GM10266 (cell line): Measurements from ENCODE around the gene FCN3.

Experiments
- DNase-seq: peaks from one replicate; pipeline ENCODE4 v3.0.0; 2012; ENCODE audit errors: extremely low spot score
- CTCF ChIP-seq: IDR thresholded peaks from 2 replicates; pipeline ENCODE4 v1.5.1; 2012; ENCODE audit warnings: mild to moderate bottlenecking, low read depth; ENCODE audit not compliant: control insufficient read depth, insufficient read depth; ENCODE audit errors: missing control alignments

FCN3 gene

DNA sequence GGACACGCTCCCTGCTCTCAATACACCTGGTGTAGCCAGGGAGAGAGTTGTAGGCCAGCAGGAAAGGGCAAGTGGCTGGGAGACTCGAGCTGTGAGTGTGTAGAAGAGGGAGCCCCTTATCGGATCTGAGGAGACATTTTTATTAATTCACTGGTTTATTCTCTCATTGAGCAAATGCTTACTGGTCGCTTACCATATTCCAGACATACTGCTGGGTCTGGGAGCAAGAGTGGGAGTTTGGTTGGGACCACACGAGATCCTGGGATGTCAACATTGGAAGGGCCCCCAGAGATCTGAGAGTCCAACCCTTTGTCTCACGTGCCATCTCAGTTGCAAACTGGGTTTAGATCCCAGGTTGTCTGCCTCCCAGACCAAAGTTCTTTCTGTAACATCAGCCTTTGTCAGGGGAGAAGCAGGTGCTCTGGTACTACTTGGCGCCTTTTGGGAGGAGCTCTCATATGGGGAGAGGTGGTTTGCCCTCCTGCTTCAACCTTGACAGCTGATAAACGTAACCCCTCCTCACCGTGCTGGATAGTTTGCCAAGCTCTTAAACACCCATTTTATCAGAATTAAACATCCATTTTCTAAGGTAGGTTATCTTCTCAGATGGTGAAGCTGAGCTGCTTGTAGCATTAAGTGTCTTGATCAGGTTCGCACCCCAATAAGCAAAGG, 51.9 kb downstream of the FCN3 start:
- TF ChIP-seq CTCF, result no peak
- DNase-seq, result no peak

DNA sequence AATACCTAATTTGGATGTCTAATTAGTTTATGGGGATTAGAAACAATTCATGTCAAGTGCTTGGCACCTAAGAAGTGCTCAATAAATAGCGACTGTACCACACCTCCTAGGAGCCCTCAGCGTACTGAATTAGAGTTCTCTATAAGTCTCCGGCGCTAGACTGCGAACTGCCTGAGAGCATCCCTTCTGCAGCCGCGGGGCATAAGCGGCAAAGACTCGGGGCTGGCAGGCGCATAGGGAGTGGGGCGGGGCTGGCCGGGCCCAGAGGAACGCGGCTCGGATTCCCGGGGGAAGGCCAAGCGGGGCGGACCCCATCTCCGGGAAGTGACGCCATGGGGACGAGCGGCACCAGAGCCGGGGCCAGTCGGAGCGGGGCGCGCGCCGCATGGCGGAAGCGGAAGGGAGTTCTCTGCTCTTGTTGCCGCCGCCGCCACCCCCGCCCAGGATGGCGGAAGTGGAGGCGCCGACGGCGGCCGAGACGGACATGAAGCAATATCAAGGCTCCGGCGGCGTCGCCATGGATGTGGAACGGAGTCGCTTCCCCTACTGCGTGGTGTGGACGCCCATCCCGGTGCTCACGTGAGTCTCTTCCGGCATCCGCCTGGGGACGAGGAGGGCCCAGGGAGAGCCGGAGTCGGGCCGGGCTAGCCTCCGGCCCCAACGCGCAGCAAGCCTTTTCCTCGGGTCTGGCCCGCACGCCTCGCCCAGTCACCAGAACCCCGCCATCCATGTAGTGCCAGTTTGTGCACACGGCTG, 52.6 kb downstream of the FCN3 start, which contains the start of gene TMEM222:
TMEM222 (plus strand) TSS at position 351 of the 756 bp plus-strand sequence; CDS start at position 386, 35 bp downstream.
- TF ChIP-seq CTCF, result no peak
- DNase-seq, result peak; percentile 96
